ENCODE measurements around the gene ARHGAP8. TPM values are rescaled to one million over a fixed set of nuclear protein-coding genes. Genes with fewer than 3 reads are reported as not detected.

ARHGAP8 gene
- total RNA-seq, 2 experiments from 2014 or later, result 5.7 to 6.3 TPM

DNA sequence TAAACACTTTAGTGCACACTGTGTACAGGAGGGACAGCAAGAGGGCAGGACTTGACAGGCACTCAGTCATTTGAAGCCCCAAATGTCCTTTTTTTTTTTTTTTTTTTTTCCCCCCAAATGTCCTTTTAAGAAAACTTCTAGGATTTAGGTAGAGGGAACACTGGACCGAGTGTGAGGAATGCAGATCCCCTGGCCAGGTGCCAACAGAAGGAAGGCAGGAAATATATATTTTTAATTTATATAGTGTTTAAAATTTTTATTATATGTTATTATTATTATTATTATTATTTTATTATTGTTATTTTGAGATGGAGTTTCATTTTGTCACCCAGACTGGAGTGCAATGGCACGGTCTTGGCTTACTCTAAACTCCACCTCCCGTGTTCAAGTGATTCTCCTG lies 35.5 kb downstream of the ARHGAP8 start:
- Mint-ChIP-seq H3K27me3 (peaks cover 14% of the 10 kb centered on the region), H3K36me3 (ENCODE audit: low read depth) (no peaks in the 10 kb centered on the region), H3K4me3 (no peak overlapping the region), H3K9me3 (no peaks in the 10 kb centered on the region), H3K4me1 (ENCODE audit: low read depth) (no peaks in the 10 kb centered on the region), H3K27ac (no peak overlapping the region)
- peaks cover 0 to 4% of the 10 kb centered on the region in 2 experiments for H3K27me3 ChIP-seq (ENCODE audit: control insufficient read depth in 1 of 2, insufficient read depth in 2 of 2, low read length in 2 of 2)
- no peak overlapping the region for H3K4me3 ChIP-seq (ENCODE audit: low read length)
- ChIA-PET POLR2A (no interaction called here), CTCF (no interaction called here)
- no peaks in the 10 kb centered on the region for H3K4me1 ChIP-seq (ENCODE audit: insufficient read depth, low read length)
- H3K9me3 ChIP-seq (ENCODE audit: control insufficient read depth in 1 of 2, insufficient read depth in 1 of 2, low read length in 2 of 2), result no peaks in the 10 kb centered on the region
- ATAC-seq (ENCODE audit: poor library complexity) (no peak), DNase-seq (no peak)
- intact Hi-C loops (cut with DNase I, micrococcal nuclease), result no loop called here
- no peak overlapping the region for H3K27ac ChIP-seq (ENCODE audit: low read depth in 1 of 2, low read length in 2 of 2)
- TF ChIP-seq, protein P1, sequence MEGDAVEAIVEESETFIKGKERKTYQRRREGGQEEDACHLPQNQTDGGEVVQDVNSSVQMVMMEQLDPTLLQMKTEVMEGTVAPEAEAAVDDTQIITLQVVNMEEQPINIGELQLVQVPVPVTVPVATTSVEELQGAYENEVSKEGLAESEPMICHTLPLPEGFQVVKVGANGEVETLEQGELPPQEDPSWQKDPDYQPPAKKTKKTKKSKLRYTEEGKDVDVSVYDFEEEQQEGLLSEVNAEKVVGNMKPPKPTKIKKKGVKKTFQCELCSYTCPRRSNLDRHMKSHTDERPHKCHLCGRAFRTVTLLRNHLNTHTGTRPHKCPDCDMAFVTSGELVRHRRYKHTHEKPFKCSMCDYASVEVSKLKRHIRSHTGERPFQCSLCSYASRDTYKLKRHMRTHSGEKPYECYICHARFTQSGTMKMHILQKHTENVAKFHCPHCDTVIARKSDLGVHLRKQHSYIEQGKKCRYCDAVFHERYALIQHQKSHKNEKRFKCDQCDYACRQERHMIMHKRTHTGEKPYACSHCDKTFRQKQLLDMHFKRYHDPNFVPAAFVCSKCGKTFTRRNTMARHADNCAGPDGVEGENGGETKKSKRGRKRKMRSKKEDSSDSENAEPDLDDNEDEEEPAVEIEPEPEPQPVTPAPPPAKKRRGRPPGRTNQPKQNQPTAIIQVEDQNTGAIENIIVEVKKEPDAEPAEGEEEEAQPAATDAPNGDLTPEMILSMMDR (IDR thresholded peaks at IDR 0.05), result no peak
- no peaks in the 10 kb centered on the region for H3K36me3 ChIP-seq (ENCODE audit: insufficient read depth, low read length)

DNA sequence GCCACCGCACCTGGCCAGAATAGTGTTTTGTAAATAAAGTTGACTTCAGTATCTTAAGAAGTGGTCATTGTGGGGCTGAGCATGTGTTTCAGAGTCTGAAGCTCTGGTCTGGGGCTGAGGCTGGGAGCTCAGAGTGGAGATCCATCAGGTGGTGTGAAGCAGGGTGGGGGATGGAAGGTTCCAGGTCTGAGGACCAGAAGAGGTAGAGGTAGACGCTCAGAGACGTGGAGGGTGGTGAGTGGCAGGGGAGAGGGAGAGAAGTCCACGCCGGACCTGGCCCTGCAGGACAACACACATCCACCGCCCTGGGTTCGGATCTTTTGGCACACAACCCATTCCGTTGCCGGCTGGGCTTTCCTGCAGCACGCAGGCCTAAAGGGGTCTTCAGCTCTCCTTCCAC lies 40.7 kb downstream of the ARHGAP8 start:
- Histone ChIP-seq H3K36me3 (ENCODE audit: insufficient read depth, low read length) (no peaks in the 10 kb centered on the region), H3K9me3 (ENCODE audit: control insufficient read depth in 1 of 2, insufficient read depth in 1 of 2, low read length in 2 of 2) (no peaks in the 10 kb centered on the region), H3K27ac (ENCODE audit: low read depth in 1 of 2, low read length in 2 of 2) (no peak overlapping the region), H3K27me3 (ENCODE audit: control insufficient read depth in 1 of 2, insufficient read depth in 2 of 2, low read length in 2 of 2) (no peaks in the 10 kb centered on the region), H3K4me1 (ENCODE audit: insufficient read depth, low read length) (no peaks in the 10 kb centered on the region), H3K4me3 (ENCODE audit: low read length) (no peak overlapping the region)
- no peaks in the 10 kb centered on the region for H3K9me3 Mint-ChIP-seq
- no peaks in the 10 kb centered on the region for H3K27me3 Mint-ChIP-seq
- POLR2A ChIA-PET, result interaction anchor here (0.6 kb wide), 1 partner anchor 939 kb away, joined by 4 read pairs; no protein-coding TSS in a partner anchor
- H3K36me3 Mint-ChIP-seq (ENCODE audit: low read depth), result no peaks in the 10 kb centered on the region
- TF ChIP-seq, protein P1 (IDR thresholded peaks at IDR 0.05), result no peak
- no peak for DNase-seq
- ATAC-seq (ENCODE audit: poor library complexity), result no peak
- intact Hi-C loops (cut with DNase I, micrococcal nuclease), result no loop called here
- no peak overlapping the region for H3K4me3 Mint-ChIP-seq
- CTCF ChIA-PET, result no interaction called here
- no peaks in the 10 kb centered on the region for H3K4me1 Mint-ChIP-seq (ENCODE audit: low read depth)
- no peak overlapping the region for H3K27ac Mint-ChIP-seq

DNA sequence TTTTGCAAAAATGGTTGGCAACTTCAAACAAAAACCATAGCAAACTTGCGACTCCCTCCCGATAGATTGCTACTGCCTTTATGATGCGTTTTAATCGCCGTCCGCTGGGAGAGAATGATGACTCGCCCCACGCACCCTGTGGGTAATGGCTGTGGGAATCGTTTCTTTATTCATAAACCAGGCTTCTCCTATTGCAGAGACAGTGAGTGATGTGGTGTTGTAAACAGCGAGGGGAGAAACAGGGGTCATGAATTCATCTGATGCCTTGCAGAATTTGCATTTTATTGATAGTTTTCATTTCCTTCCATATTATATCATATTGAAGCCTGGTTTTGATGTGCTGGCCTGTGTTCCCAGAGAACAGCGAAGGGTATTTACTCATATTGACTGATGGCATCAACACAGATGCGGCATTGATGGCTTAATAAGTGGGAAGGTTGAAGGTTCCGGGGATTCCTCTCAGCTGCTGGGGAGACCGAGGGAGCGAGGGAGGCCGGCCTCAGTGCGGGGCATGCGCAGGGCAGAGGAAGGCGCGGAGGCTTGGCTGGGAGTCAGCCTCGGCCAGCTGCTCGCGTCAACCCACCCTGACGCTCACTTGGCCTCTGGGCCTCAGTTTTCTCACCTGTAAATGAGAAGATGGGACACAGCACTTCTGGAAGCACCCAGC lies 41.3 kb downstream of the ARHGAP8 start:
- H3K4me3 Mint-ChIP-seq, result no peak overlapping the region
- no peaks in the 10 kb centered on the region for H3K36me3 Mint-ChIP-seq (ENCODE audit: low read depth)
- Histone ChIP-seq H3K36me3 (ENCODE audit: insufficient read depth, low read length) (no peaks in the 10 kb centered on the region), H3K4me3 (ENCODE audit: low read length) (no peak overlapping the region), H3K27me3 (ENCODE audit: control insufficient read depth in 1 of 2, insufficient read depth in 2 of 2, low read length in 2 of 2) (no peaks in the 10 kb centered on the region), H3K4me1 (ENCODE audit: insufficient read depth, low read length) (no peaks in the 10 kb centered on the region), H3K9me3 (ENCODE audit: control insufficient read depth in 1 of 2, insufficient read depth in 1 of 2, low read length in 2 of 2) (no peaks in the 10 kb centered on the region), H3K27ac (ENCODE audit: low read depth in 1 of 2, low read length in 2 of 2) (no peak overlapping the region)
- H3K27me3 Mint-ChIP-seq, result no peaks in the 10 kb centered on the region
- H3K27ac Mint-ChIP-seq, result no peak overlapping the region
- ATAC-seq (ENCODE audit: poor library complexity), result no peak
- no peaks in the 10 kb centered on the region for H3K9me3 Mint-ChIP-seq
- POLR2A ChIA-PET, result no interaction called here
- TF ChIP-seq, protein P1 (IDR thresholded peaks at IDR 0.05), result no peak
- CTCF ChIA-PET, result no interaction called here
- DNase-seq, result no peak
- no peaks in the 10 kb centered on the region for H3K4me1 Mint-ChIP-seq (ENCODE audit: low read depth)
- intact Hi-C loops (cut with DNase I, micrococcal nuclease), result no loop called here
